ENCODE data around the gene WTAP. TPM values are rescaled to one million over a fixed set of nuclear protein-coding genes. Genes with fewer than 3 reads are reported as not detected.
A peak's percentile ranks its signal among the peaks of the same experiment; 100 is the strongest.
"Not testable (repeated sequence)": the region's sequence is repeated elsewhere in the genome, so short reads cannot be mapped to it uniquely, and the experiment has no call there.

Gene WTAP
- total and polyA plus RNA-seq, 4 donors, result 67.7 to 94.7 (median 87.7) TPM

DNA sequence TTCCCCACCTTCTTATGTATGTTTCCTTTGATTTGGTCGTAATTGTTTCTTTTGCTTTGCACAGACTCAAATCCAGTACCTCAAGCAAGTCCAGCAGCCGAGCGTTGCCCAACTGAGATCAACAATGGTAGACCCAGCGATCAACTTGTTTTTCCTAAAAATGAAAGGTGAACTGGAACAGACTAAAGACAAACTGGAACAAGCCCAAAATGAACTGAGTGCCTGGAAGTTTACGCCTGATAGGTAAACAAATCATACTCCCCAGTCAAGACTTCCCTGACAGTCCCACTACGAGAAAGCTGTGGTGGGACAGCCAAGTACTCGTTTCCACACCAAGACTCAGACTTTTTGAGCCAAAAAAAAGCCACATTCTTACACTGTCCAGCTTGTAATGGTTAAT is 20.8 kb downstream of the WTAP start:
- H3K36me3 ChIP-seq (ENCODE audit: control insufficient read depth in 1 of 2, insufficient read depth in 2 of 2, low read length in 1 of 2); H3K9me3 ChIP-seq (ENCODE audit: control insufficient read depth, low read length); H3K4me1 ChIP-seq (ENCODE audit: control insufficient read depth in 1 of 2, insufficient read depth in 2 of 2, low read length in 2 of 2); H3K27ac ChIP-seq (ENCODE audit: low read depth in 1 of 2, low read length in 2 of 2); H3K4me3 ChIP-seq (ENCODE audit: low read length in 2 of 2); DNase-seq; H3K27me3 ChIP-seq (ENCODE audit: control insufficient read depth in 1 of 2, insufficient read depth in 2 of 2, low read length in 1 of 2); ATAC-seq (ENCODE audit: low FRiP score); intact Hi-C loops (cut with DNase I): not testable (repeated sequence)
- WGBS, 2 donors, result 73 to 77% methylated on average over 7 of the region's 7 CpGs

GRCh38 chr6:159751448-159751847 is 24.1 kb downstream of the WTAP start:
- no peaks in the 10 kb centered on the region for H3K27me3 ChIP-seq (ENCODE audit: control insufficient read depth in 1 of 2, insufficient read depth in 2 of 2, low read length in 1 of 2)
- H3K9me3 ChIP-seq (ENCODE audit: control insufficient read depth, low read length), result no peaks in the 10 kb centered on the region
- 71 to 74% methylated on average over 3 of the region's 3 CpGs for WGBS, 2 donors
- peaks cover 5 to 6% of the 10 kb centered on the region in 2 donors for H3K36me3 ChIP-seq (ENCODE audit: control insufficient read depth in 1 of 2, insufficient read depth in 2 of 2, low read length in 1 of 2)
- H3K4me1 ChIP-seq (ENCODE audit: control insufficient read depth in 1 of 2, insufficient read depth in 2 of 2, low read length in 2 of 2), result no peaks in the 10 kb centered on the region
- DNase-seq (no peak), ATAC-seq (ENCODE audit: low FRiP score) (no peak)
- intact Hi-C loops (cut with DNase I), result no loop called here
- H3K27ac ChIP-seq (ENCODE audit: low read depth in 1 of 2, low read length in 2 of 2), result no peak overlapping the region
- H3K4me3 ChIP-seq (ENCODE audit: low read length in 2 of 2), result no peak overlapping the region

- intact Hi-C loops (cut with DNase I), result no loop called here
- 79 to 82% methylated on average over 6 of the region's 6 CpGs for WGBS, 2 donors
- H3K36me3 ChIP-seq (ENCODE audit: control insufficient read depth in 1 of 2, insufficient read depth in 2 of 2, low read length in 1 of 2), result peaks cover 3 to 6% of the 10 kb centered on the region in 2 donors
Observed at GRCh38 chr6:159753081-159753872, 26.0 kb downstream of the WTAP start.

DNA sequence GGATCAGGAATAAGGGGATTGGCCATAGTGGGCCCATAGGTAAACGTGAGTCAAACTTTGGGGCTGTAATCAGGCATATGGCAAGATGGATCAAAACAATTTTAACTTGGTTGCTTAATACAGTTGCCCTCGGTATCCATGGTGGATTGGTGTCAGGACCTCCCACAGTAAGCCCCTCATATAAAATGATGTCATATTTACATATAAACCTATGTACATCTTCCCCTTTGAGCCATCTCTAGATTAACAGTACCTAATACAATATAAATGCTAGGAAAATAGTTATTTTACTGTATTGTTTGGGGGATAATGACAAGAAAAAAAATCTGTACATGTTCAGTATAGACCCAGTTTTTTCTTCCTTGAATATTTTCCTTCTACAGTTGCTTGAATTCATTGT is 27.1 kb downstream of the WTAP start:
- Histone ChIP-seq H3K4me3 (ENCODE audit: low read length in 2 of 2) (no peak overlapping the region), H3K9me3 (ENCODE audit: control insufficient read depth, low read length) (no peaks in the 10 kb centered on the region), H3K27me3 (ENCODE audit: control insufficient read depth in 1 of 2, insufficient read depth in 2 of 2, low read length in 1 of 2) (no peaks in the 10 kb centered on the region), H3K4me1 (ENCODE audit: control insufficient read depth in 1 of 2, insufficient read depth in 2 of 2, low read length in 2 of 2) (no peaks in the 10 kb centered on the region), H3K27ac (ENCODE audit: low read depth in 1 of 2, low read length in 2 of 2) (no peak overlapping the region), H3K36me3 (ENCODE audit: control insufficient read depth in 1 of 2, insufficient read depth in 2 of 2, low read length in 1 of 2) (peaks cover 3 to 6% of the 10 kb centered on the region in 2 donors)
- DNase-seq (no peak), ATAC-seq (ENCODE audit: low FRiP score) (no peak)
- intact Hi-C loops (cut with DNase I), result no loop called here
- 79 to 83% methylated on average over 2 of the region's 2 CpGs for WGBS, 2 donors

More at GRCh38 chr6:159753081-159753872, 26.0 kb downstream of the WTAP start:
- Histone ChIP-seq H3K27me3 (ENCODE audit: control insufficient read depth in 1 of 2, insufficient read depth in 2 of 2, low read length in 1 of 2) (no peaks in the 10 kb centered on the region), H3K4me1 (ENCODE audit: control insufficient read depth in 1 of 2, insufficient read depth in 2 of 2, low read length in 2 of 2) (no peaks in the 10 kb centered on the region), H3K4me3 (ENCODE audit: low read length in 2 of 2) (no peak overlapping the region), H3K9me3 (ENCODE audit: control insufficient read depth, low read length) (no peaks in the 10 kb centered on the region), H3K27ac (ENCODE audit: low read depth in 1 of 2, low read length in 2 of 2) (no peak overlapping the region)
- DNase-seq, result no peak
- no peak for ATAC-seq (ENCODE audit: low FRiP score)

- Histone ChIP-seq H3K36me3 (ENCODE audit: control insufficient read depth in 1 of 2, insufficient read depth in 2 of 2, low read length in 1 of 2) (peaks cover 3 to 6% of the 10 kb centered on the region in 2 donors), H3K27me3 (ENCODE audit: control insufficient read depth in 1 of 2, insufficient read depth in 2 of 2, low read length in 1 of 2) (no peaks in the 10 kb centered on the region), H3K9me3 (ENCODE audit: control insufficient read depth, low read length) (no peaks in the 10 kb centered on the region), H3K4me1 (ENCODE audit: control insufficient read depth in 1 of 2, insufficient read depth in 2 of 2, low read length in 2 of 2) (no peaks in the 10 kb centered on the region), H3K27ac (ENCODE audit: low read depth in 1 of 2, low read length in 2 of 2) (no peak overlapping the region), H3K4me3 (ENCODE audit: low read length in 2 of 2) (no peak overlapping the region)
- ATAC-seq (ENCODE audit: low FRiP score), result peak; percentile 33
- intact Hi-C loops (cut with DNase I), result no loop called here
- WGBS, 2 donors, result 44 to 48% methylated on average over 15 of the region's 15 CpGs
- DNase-seq, result no peak
Observed at GRCh38 chr6:159754959-159755914, 27.9 kb downstream of the WTAP start.

DNA sequence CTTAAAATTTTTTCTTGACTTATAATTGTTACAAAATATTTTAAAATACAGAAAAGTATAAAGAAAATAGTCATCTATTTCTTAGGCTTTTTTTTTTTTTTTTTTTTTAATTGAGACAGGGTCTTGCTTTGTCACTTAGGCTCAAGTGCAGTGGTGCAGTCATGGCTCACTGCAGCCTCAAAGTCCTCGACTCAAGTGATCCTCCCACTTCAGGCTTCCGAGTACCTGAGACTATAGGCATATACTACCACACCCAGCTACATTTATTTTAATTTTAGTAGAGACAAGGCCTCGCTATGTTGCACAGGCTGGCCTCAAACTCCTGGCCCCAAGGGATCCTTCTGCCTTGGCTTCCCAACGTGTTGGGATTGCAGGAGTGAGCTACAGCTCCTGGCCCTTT is 29.2 kb downstream of the WTAP start:
- DNase-seq (no peak), ATAC-seq (ENCODE audit: low FRiP score) (no peak)
- Histone ChIP-seq H3K36me3 (ENCODE audit: control insufficient read depth in 1 of 2, insufficient read depth in 2 of 2, low read length in 1 of 2) (peaks cover 3 to 4% of the 10 kb centered on the region in 2 donors), H3K4me1 (ENCODE audit: control insufficient read depth in 1 of 2, insufficient read depth in 2 of 2, low read length in 2 of 2) (peaks cover 0 to 3% of the 10 kb centered on the region in 2 donors), H3K4me3 (ENCODE audit: low read length in 2 of 2) (no peak overlapping the region), H3K27ac (ENCODE audit: low read depth in 1 of 2, low read length in 2 of 2) (no peak overlapping the region), H3K9me3 (ENCODE audit: control insufficient read depth, low read length) (no peaks in the 10 kb centered on the region), H3K27me3 (ENCODE audit: control insufficient read depth in 1 of 2, insufficient read depth in 2 of 2, low read length in 1 of 2) (no peaks in the 10 kb centered on the region)
- intact Hi-C loops (cut with DNase I), result no loop called here
- 78 to 81% methylated on average over 4 of the region's 4 CpGs for WGBS, 2 donors

DNA sequence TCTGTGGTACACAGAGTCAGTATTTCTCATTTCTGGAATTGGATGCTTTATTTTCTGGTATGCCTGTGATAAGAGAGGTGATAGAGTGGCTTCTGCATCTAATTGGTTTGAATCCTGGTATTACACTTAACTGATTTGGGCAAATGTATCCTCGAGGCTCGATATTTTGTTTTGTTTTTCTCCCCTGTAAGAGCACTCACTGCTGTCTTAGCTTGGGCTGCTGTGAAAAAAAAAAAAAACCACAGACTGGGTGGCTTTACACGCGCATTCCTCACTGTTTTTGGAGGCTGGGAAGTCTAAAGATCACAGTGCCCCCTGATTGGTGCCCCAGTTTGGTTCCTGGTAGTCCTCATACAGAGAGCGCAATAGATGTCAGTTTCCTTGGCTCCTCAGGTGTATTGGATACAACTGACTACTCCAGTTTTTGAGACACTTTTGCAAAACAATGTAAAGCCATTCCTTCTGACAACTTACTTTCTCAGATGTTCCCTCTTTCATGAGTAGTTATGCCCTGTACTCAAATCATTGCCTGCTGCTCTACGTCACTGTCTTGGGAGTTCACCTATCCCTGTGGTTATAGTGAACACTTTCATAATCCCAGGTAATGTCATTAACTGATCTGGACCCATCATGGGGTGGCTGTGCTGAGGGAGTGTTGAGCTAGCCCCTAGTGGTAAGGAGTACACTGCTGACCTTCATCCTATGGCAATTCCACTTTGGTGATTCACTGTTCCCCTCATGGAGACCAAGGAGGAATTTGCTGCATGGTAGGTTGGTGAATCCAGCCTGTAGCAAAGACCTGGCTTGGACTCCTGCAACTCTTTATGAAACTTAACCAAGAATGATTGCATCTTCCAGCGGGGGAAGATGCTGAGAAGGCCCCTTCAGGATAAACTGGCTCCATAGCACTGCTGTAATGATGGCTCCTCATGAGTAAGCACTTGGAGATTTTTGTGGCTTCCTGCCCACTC is 31.0 kb downstream of the WTAP start:
- Histone ChIP-seq H3K36me3 (ENCODE audit: control insufficient read depth in 1 of 2, insufficient read depth in 2 of 2, low read length in 1 of 2) (peaks cover 1% of the 10 kb centered on the region in 2 donors), H3K9me3 (ENCODE audit: control insufficient read depth, low read length) (no peaks in the 10 kb centered on the region), H3K27ac (ENCODE audit: low read depth in 1 of 2, low read length in 2 of 2) (no peak overlapping the region), H3K4me3 (ENCODE audit: low read length in 2 of 2) (no peak overlapping the region), H3K27me3 (ENCODE audit: control insufficient read depth in 1 of 2, insufficient read depth in 2 of 2, low read length in 1 of 2) (no peaks in the 10 kb centered on the region), H3K4me1 (ENCODE audit: control insufficient read depth in 1 of 2, insufficient read depth in 2 of 2, low read length in 2 of 2) (peaks cover 0 to 3% of the 10 kb centered on the region in 2 donors)
- no peak for ATAC-seq (ENCODE audit: low FRiP score)
- intact Hi-C loops (cut with DNase I), result no loop called here
- WGBS, 2 donors, result 83 to 86% methylated on average over 7 of the region's 7 CpGs
- no peak for DNase-seq

DNA sequence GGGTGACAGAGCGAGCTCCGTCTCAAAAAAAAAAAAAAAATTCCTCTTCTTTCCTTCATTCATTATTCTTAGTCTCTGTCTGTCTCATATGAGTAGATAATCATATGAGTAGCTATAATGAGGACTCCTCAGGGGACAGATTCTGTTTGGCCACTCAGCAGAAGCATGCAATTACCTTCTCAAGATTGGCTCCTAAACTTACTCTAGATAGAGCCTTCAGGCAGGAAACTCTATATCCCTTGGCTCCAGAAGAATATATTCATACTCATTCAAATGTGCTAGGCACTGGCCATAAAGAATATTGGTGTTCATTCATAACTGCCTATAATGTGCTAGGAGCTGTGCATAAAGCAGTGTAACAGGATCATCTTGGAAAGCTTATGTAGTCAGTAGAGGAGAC is 32.3 kb downstream of the WTAP start:
- 52% methylated on average over 2 of the region's 2 CpGs; no CpG with 5 or more reads in 1 of the 2 donors for WGBS, 2 donors
- peaks cover 0 to 3% of the 10 kb centered on the region in 2 donors for H3K4me1 ChIP-seq (ENCODE audit: control insufficient read depth in 1 of 2, insufficient read depth in 2 of 2, low read length in 2 of 2)
- ATAC-seq (ENCODE audit: low FRiP score) (no peak), DNase-seq (no peak)
- intact Hi-C loops (cut with DNase I), result loop anchor here in 1 of 2 donors (5.0 kb wide), 1 partner anchor 32 kb away; the partner anchor contains the start of gene WTAP
- no peak overlapping the region for H3K27ac ChIP-seq (ENCODE audit: low read depth in 1 of 2, low read length in 2 of 2)
- no peak overlapping the region for H3K4me3 ChIP-seq (ENCODE audit: low read length in 2 of 2)
- H3K27me3 ChIP-seq (ENCODE audit: control insufficient read depth in 1 of 2, insufficient read depth in 2 of 2, low read length in 1 of 2), result no peaks in the 10 kb centered on the region
- no peaks in the 10 kb centered on the region for H3K9me3 ChIP-seq (ENCODE audit: control insufficient read depth, low read length)
- H3K36me3 ChIP-seq (ENCODE audit: control insufficient read depth in 1 of 2, insufficient read depth in 2 of 2, low read length in 1 of 2), result no peaks in the 10 kb centered on the region
